Neural progenitor cell (in vitro differentiated cells): Measurements from ENCODE around the gene SNF8. TPM values are rescaled to one million over a fixed set of nuclear protein-coding genes. Genes with fewer than 3 reads are reported as not detected.
A peak's percentile ranks its signal among the peaks of the same experiment; 100 is the strongest.
"Not testable (repeated sequence)": the region's sequence is repeated elsewhere in the genome, so short reads cannot be mapped to it uniquely, and the experiment has no call there.

Experiments
- DNase-seq: peaks from one replicate; pipeline ENCODE4 v3.0.0-alpha.2; 2016; ENCODE audit warnings: low spot score
- H2AFZ ChIP-seq: fragments of 200-600 bp; sonication (generic); replicated peaks from 2 replicates; pipeline ENCODE4 v1.6.1; 2016; ENCODE audit warnings: antibody characterized with exemption
- H3F3A ChIP-seq: fragments of 200-600 bp; sonication (generic); 2 replicates; pipeline ENCODE4 v1.6.1; 2016; ENCODE audit warnings: antibody characterized with exemption, low read depth
- H3K27ac ChIP-seq: fragments of 200-600 bp; sonication (generic); 2 replicates; pipeline ENCODE4 v1.5.1; 2016; ENCODE audit warnings: mild to moderate bottlenecking
- H3K27me3 ChIP-seq: fragments of 200-600 bp; sonication (generic); 2 replicates; pipeline ENCODE4 v1.6.1; 2016; ENCODE audit warnings: mild to moderate bottlenecking, moderate library complexity
- H3K36me3 ChIP-seq: fragments of 200-600 bp; sonication (generic); 2 replicates; pipeline ENCODE4 v1.5.1; 2016
- H3K4me1 ChIP-seq: fragments of 200-600 bp; sonication (generic); 2 replicates; pipeline ENCODE4 v1.6.1; 2016; ENCODE audit warnings: mixed run types
- H3K4me2 ChIP-seq: fragments of 200-600 bp; sonication (generic); 2 replicates; pipeline ENCODE4 v1.6.1; 2016
- H3K4me3 ChIP-seq: fragments of 200-600 bp; sonication (generic); 2 replicates; pipeline ENCODE4 v1.5.1; 2016
- H3K79me2 ChIP-seq: fragments of 200-600 bp; sonication (generic); 2 replicates; pipeline ENCODE4 v1.6.1; 2016; ENCODE audit warnings: low read depth
- H3K9ac ChIP-seq: fragments of 200-600 bp; sonication (generic); 2 replicates; pipeline ENCODE4 v1.6.1; 2016
- H3K9me3 ChIP-seq: fragments of 200-600 bp; sonication (generic); 2 replicates; pipeline ENCODE4 v1.5.1; 2016; ENCODE audit warnings: low read depth
- H4K20me1 ChIP-seq: fragments of 200-600 bp; sonication (generic); 2 replicates; pipeline ENCODE4 v1.6.1; 2016; ENCODE audit warnings: low read depth
- H3K27ac Mint-ChIP-seq: 3 replicates; pipeline ENCODE4 v1.8.0; 2021; ENCODE audit warnings: mixed read lengths
- H3K27me3 Mint-ChIP-seq: 2 replicates; pipeline ENCODE4 v1.8.0; 2022; ENCODE audit warnings: low read depth, mild to moderate bottlenecking, inconsistent platforms, moderate library complexity, mixed read lengths; ENCODE audit not compliant: insufficient read depth
- H3K36me3 Mint-ChIP-seq: 3 replicates; pipeline ENCODE4 v1.8.0; 2021; ENCODE audit warnings: mixed read lengths
- H3K4me1 Mint-ChIP-seq: 3 replicates; pipeline ENCODE4 v1.8.0; 2021; ENCODE audit warnings: mixed read lengths
- H3K4me3 Mint-ChIP-seq: 3 replicates; pipeline ENCODE4 v1.8.0; 2021; ENCODE audit warnings: mild to moderate bottlenecking, moderate library complexity, mixed read lengths
- H3K9me3 Mint-ChIP-seq: 3 replicates; pipeline ENCODE4 v1.8.0; 2020; ENCODE audit warnings: mixed read lengths
- EZH2 ChIP-seq: fragments of 200-600 bp; sonication (generic); IDR thresholded peaks from 2 replicates; pipeline ENCODE4 v1.6.1; 2017; ENCODE audit warnings: antibody characterized with exemption, mild to moderate bottlenecking, moderate library complexity
- EZH2phosphoT487 ChIP-seq: fragments of 200-600 bp; sonication (generic); IDR thresholded peaks from 2 replicates; pipeline ENCODE4 v1.6.1; 2017; ENCODE audit warnings: antibody characterized with exemption
- total RNA-seq: library from RNA; depleted of rRNA; stranded (reverse); fragments of >200 nt; gene quantifications from 2 replicates; pipeline ENCODE4 v1.2.3, GENCODE V29; 2015; ENCODE audit warnings: low replicate concordance
- TF ChIP-seq, protein P1 (sequence below): fragments of 200-600 bp; sonication (generic); IDR thresholded peaks from 2 replicates; pipeline ENCODE4 v1.5.1; 2017; ENCODE audit warnings: antibody characterized with exemption, mild to moderate bottlenecking

SNF8 gene
- total RNA-seq, 1 donor from 2014 or later: 103 TPM

DNA sequence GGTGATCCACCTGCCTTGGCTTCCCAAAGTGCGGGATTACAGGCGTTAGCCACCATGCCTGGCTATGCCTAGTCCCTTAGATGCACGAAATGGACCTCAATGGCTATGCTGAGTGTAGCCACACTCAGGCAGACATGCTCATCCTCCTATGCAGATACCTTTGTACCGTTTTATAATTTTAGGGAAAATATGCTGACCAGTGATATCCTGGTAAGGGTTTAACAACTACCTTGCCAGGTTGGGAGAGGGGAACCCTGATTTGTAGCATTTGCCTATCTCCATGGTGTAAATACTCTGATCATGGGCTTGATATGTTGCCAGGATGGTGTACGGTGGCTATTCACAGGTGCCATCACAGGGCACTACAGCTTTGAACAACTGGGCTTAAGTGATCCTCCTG is 6.9 kb upstream of the SNF8 start:
- H3F3A ChIP-seq: peaks cover 3% of the 10 kb centered on the region
- no peak overlapping the region for H3K4me3 ChIP-seq
- no peaks in the 10 kb centered on the region for H3K79me2 ChIP-seq
- H3K27me3 Mint-ChIP-seq: peaks cover 5% of the 10 kb centered on the region
- H4K20me1 ChIP-seq: no peaks in the 10 kb centered on the region
- no peaks in the 10 kb centered on the region for H3K36me3 ChIP-seq
- peaks cover 15% of the 10 kb centered on the region for H3K4me1 Mint-ChIP-seq
- H3K27ac ChIP-seq: no peak overlapping the region
- H3K9me3 Mint-ChIP-seq: no peaks in the 10 kb centered on the region
- H2AFZ ChIP-seq: no peak overlapping the region
- TF ChIP-seq EZH2: no peak
- no peak overlapping the region for H3K27ac Mint-ChIP-seq
- H3K4me1 ChIP-seq: peaks cover 8% of the 10 kb centered on the region
- no peaks in the 10 kb centered on the region for H3K27me3 ChIP-seq
- H3K9me3 ChIP-seq: no peaks in the 10 kb centered on the region
- no peak overlapping the region for H3K4me3 Mint-ChIP-seq
- no peak for DNase-seq
- no peak overlapping the region for H3K4me2 ChIP-seq
- no peak overlapping the region for H3K9ac ChIP-seq
- no peaks in the 10 kb centered on the region for H3K36me3 Mint-ChIP-seq

GRCh38 chr17:48945261-48945651 is 614 bp upstream of the SNF8 start:
- Histone ChIP-seq H3K9ac (peak overlapping the region; percentile 93), H3K27ac (peak overlapping the region; percentile 92), H2AFZ (peak overlapping the region; percentile 95), H3K4me2 (peak overlapping the region; percentile 94), H4K20me1 (peaks cover 20% of the 10 kb centered on the region), H3K4me3 (peak overlapping the region; percentile 95), H3K79me2 (peaks cover 33% of the 10 kb centered on the region), H3F3A (peaks cover 14% of the 10 kb centered on the region)
- not testable (repeated sequence) for H3K9me3 Mint-ChIP-seq, DNase-seq, H3K36me3 ChIP-seq, H3K4me1 ChIP-seq, H3K36me3 Mint-ChIP-seq, H3K27me3 Mint-ChIP-seq, H3K27me3 ChIP-seq, H3K9me3 ChIP-seq
- H3K27ac Mint-ChIP-seq: peak overlapping the region; percentile 85
- H3K4me1 Mint-ChIP-seq: peaks cover 12% of the 10 kb centered on the region
- peak overlapping the region; percentile 98 for H3K4me3 Mint-ChIP-seq

DNA sequence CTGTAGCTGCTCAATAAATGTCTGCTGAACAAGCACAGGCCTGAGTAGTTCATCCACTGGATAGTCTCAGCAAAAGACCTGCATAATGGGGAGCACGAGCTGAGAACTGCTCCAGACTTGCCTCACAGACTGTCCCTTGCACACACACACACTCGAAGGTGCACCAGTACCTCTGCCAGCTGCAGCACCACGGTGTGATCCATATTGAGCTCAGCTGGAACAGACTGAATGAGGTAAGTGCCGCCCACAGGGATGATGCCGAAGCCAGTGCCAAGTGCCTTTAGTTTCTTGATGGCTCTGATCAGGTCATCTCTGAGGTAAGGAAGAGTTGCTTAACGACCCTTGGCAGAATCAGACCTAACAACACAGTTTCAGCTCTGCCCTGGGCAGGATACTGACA is 11.6 kb downstream of the SNF8 start:
- no peak overlapping the region for H3K4me3 Mint-ChIP-seq
- H3K27me3 ChIP-seq: no peaks in the 10 kb centered on the region
- H3K9me3 ChIP-seq: no peaks in the 10 kb centered on the region
- no peaks in the 10 kb centered on the region for H3K9me3 Mint-ChIP-seq
- peaks cover 33% of the 10 kb centered on the region for H3K36me3 Mint-ChIP-seq
- TF ChIP-seq, protein P1, sequence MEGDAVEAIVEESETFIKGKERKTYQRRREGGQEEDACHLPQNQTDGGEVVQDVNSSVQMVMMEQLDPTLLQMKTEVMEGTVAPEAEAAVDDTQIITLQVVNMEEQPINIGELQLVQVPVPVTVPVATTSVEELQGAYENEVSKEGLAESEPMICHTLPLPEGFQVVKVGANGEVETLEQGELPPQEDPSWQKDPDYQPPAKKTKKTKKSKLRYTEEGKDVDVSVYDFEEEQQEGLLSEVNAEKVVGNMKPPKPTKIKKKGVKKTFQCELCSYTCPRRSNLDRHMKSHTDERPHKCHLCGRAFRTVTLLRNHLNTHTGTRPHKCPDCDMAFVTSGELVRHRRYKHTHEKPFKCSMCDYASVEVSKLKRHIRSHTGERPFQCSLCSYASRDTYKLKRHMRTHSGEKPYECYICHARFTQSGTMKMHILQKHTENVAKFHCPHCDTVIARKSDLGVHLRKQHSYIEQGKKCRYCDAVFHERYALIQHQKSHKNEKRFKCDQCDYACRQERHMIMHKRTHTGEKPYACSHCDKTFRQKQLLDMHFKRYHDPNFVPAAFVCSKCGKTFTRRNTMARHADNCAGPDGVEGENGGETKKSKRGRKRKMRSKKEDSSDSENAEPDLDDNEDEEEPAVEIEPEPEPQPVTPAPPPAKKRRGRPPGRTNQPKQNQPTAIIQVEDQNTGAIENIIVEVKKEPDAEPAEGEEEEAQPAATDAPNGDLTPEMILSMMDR: no peak
- TF ChIP-seq EZH2phosphoT487 (no peak), EZH2 (no peak)
- H3K36me3 ChIP-seq: peaks cover 14% of the 10 kb centered on the region
- no peaks in the 10 kb centered on the region for H3K79me2 ChIP-seq
- H3K27ac Mint-ChIP-seq: no peak overlapping the region
- no peaks in the 10 kb centered on the region for H3K4me1 ChIP-seq
- H2AFZ ChIP-seq: no peak overlapping the region
- no peaks in the 10 kb centered on the region for H3K27me3 Mint-ChIP-seq
- no peak overlapping the region for H3K27ac ChIP-seq
- H3K4me2 ChIP-seq: no peak overlapping the region
- no peaks in the 10 kb centered on the region for H3K4me1 Mint-ChIP-seq
- peaks cover 6% of the 10 kb centered on the region for H4K20me1 ChIP-seq
- DNase-seq: no peak
- H3K9ac ChIP-seq: no peak overlapping the region
- H3K4me3 ChIP-seq: no peak overlapping the region
- peaks cover 35% of the 10 kb centered on the region for H3F3A ChIP-seq

DNA sequence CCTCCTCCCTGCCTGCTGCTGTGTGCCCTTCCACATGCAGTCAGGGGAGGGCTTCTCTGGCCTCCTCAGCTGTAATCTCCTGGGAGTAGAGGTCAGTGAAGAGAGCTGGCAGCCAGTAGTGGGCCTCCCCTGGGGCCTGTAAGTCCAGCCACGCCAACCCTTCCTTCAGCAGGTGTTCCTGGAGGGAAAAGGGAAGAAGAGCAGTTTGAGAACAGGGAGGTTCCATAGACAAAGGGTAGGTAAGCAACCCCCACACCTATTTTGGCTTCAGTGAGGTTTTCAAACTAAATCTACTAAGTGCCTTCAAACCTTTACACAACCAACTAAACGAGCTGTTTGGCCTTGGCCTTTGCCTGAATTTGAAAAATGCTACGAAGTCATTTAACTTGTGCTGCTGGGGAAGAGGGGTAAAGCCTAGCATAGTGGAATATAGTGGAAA is 14.2 kb downstream of the SNF8 start:
- Mint-ChIP-seq H3K27me3 (peaks cover 2% of the 10 kb centered on the region), H3K27ac (no peak overlapping the region), H3K36me3 (peaks cover 41% of the 10 kb centered on the region), H3K4me3 (no peak overlapping the region), H3K4me1 (no peaks in the 10 kb centered on the region), H3K9me3 (no peaks in the 10 kb centered on the region)
- H3K9me3 ChIP-seq: no peaks in the 10 kb centered on the region
- peaks cover 19% of the 10 kb centered on the region for H4K20me1 ChIP-seq
- no peaks in the 10 kb centered on the region for H3K27me3 ChIP-seq
- H3K9ac ChIP-seq: no peak overlapping the region
- H3K4me3 ChIP-seq: no peak overlapping the region
- H3F3A ChIP-seq: peaks cover 45% of the 10 kb centered on the region
- TF ChIP-seq, protein P1: no peak
- H3K79me2 ChIP-seq: no peaks in the 10 kb centered on the region
- no peaks in the 10 kb centered on the region for H3K4me1 ChIP-seq
- H2AFZ ChIP-seq: no peak overlapping the region
- peak overlapping the region; percentile 20 for H3K27ac ChIP-seq
- peaks cover 5% of the 10 kb centered on the region for H3K36me3 ChIP-seq
- no peak for DNase-seq
- no peak overlapping the region for H3K4me2 ChIP-seq
